Neural cell (in vitro differentiated cells): ENCODE results near the gene FBXO8. TPM values are rescaled to one million over a fixed set of nuclear protein-coding genes. Genes with fewer than 3 reads are reported as not detected.

Experiments
- H2AFZ ChIP-seq: fragments of 200-600, 300-800 bp; sonication (generic), shearing (Covaris generic); 2 replicates; pipeline ENCODE4 v1.6.0; 2014; ENCODE audit warnings: low read depth, mild to moderate bottlenecking, antibody characterized with exemption, low read length, moderate library complexity
- H3F3A ChIP-seq: fragments of 200-600 bp; shearing (Covaris generic); 2 replicates; pipeline ENCODE4 v1.6.1; 2016; ENCODE audit warnings: mild to moderate bottlenecking, moderate library complexity, mixed read lengths, antibody characterized with exemption, low read length; ENCODE audit not compliant: insufficient read depth, poor library complexity, severe bottlenecking
- H3K27ac ChIP-seq: fragments of 200-600, 300-800 bp; sonication (generic), shearing (Covaris generic); 2 replicates; pipeline ENCODE4 v1.5.1; 2014; ENCODE audit warnings: mild to moderate bottlenecking, low read length, moderate library complexity
- H3K27me3 ChIP-seq: fragments of 300-800, 200-600 bp; sonication (generic), shearing (Covaris generic); 2 replicates; pipeline ENCODE4 v1.6.0; 2014; ENCODE audit warnings: mild to moderate bottlenecking, low read depth, low read length, moderate library complexity; ENCODE audit not compliant: insufficient read depth
- H3K36me3 ChIP-seq: fragments of 300-800, 200-600 bp; sonication (generic), shearing (Covaris generic); 2 replicates; pipeline ENCODE4 v1.5.1; 2014; ENCODE audit warnings: mild to moderate bottlenecking, antibody characterized with exemption, low read length, moderate library complexity; ENCODE audit not compliant: insufficient read depth
- H3K4me2 ChIP-seq: fragments of 300-800, 200-600 bp; sonication (generic), shearing (Covaris generic); 2 replicates; pipeline ENCODE4 v1.6.0; 2014; ENCODE audit warnings: mild to moderate bottlenecking, low read length
- H3K4me3 ChIP-seq: fragments of 300-800, 200-600 bp; sonication (generic), shearing (Covaris generic); 2 replicates; pipeline ENCODE4 v1.5.1; 2014; ENCODE audit warnings: mild to moderate bottlenecking, low read length, moderate library complexity
- H3K79me2 ChIP-seq: fragments of 200-600 bp; shearing (Covaris generic); replicated peaks from 2 replicates; pipeline ENCODE4 v1.6.0; 2014; ENCODE audit warnings: mild to moderate bottlenecking, low read length, moderate library complexity; ENCODE audit not compliant: insufficient read depth
- H3K9ac ChIP-seq: fragments of 300-800, 200-600 bp; sonication (generic), shearing (Covaris generic); 2 replicates; pipeline ENCODE4 v1.6.1; 2016; ENCODE audit warnings: mild to moderate bottlenecking, low read length, mixed read lengths
- H3K9me2 ChIP-seq: fragments of 200-600 bp; shearing (Covaris generic); 2 replicates; pipeline ENCODE4 v1.6.1; 2016; ENCODE audit warnings: mild to moderate bottlenecking, low read length, mixed read lengths; ENCODE audit not compliant: insufficient read depth
- H3K9me3 ChIP-seq: fragments of 200-600, 300-800 bp; sonication (generic), shearing (Covaris generic); 2 replicates; pipeline ENCODE4 v1.6.1; 2016; ENCODE audit warnings: mild to moderate bottlenecking, mixed run types, low read length, moderate library complexity, mixed read lengths
- H4K20me1 ChIP-seq: fragments of 200-600 bp; shearing (Covaris generic); 2 replicates; pipeline ENCODE4 v1.6.1; 2016; ENCODE audit warnings: mild to moderate bottlenecking, mixed run types; ENCODE audit not compliant: insufficient read depth
- EP300 ChIP-seq: fragments of 450-650 bp; conservative IDR thresholded peaks from 2 replicates; pipeline ENCODE4 v1.6.1; 2014; ENCODE audit warnings: antibody characterized with exemption, mild to moderate bottlenecking, moderate library complexity; ENCODE audit not compliant: poor library complexity, severe bottlenecking
- EZH2 ChIP-seq: fragments of 200-600, 300-800 bp; shearing (Covaris generic), sonication (generic); IDR thresholded peaks from 2 replicates; pipeline ENCODE4 v1.6.1; 2014; ENCODE audit warnings: antibody characterized with exemption, low read length, borderline replicate concordance, mild to moderate bottlenecking; ENCODE audit not compliant: insufficient read depth, poor library complexity, severe bottlenecking
- MXI1 ChIP-seq: fragments of 450-650 bp; conservative IDR thresholded peaks from 2 replicates; pipeline ENCODE4 v1.6.1; 2014; ENCODE audit warnings: antibody characterized with exemption, mild to moderate bottlenecking; ENCODE audit not compliant: poor library complexity, severe bottlenecking
- POLR2AphosphoS5 ChIP-seq: IDR thresholded peaks from 2 replicates; pipeline ENCODE4 v1.6.1; 2012
- RAD21 ChIP-seq: fragments of 450-650 bp; conservative IDR thresholded peaks from 2 replicates; pipeline ENCODE4 v1.6.1; 2014; ENCODE audit warnings: antibody characterized with exemption, mild to moderate bottlenecking, moderate library complexity
- SMC3 ChIP-seq: fragments of 450-650 bp; conservative IDR thresholded peaks from 2 replicates; pipeline ENCODE4 v1.6.1; 2014; ENCODE audit warnings: antibody characterized with exemption, mild to moderate bottlenecking, moderate library complexity; ENCODE audit not compliant: poor library complexity
- TAF1 ChIP-seq: IDR thresholded peaks from 2 replicates; pipeline ENCODE4 v1.6.1; 2012; ENCODE audit warnings: low read depth
- polyA plus RNA-seq: library from polyadenylated mRNA; depleted of rRNA; stranded (reverse); fragments of >200 nt; gene quantifications from 2 replicates; pipeline ENCODE4 v1.2.3, GENCODE V29; 2014
- TF ChIP-seq, protein P1 (sequence below): fragments of 450-650 bp; IDR thresholded peaks from 2 replicates; pipeline ENCODE4 v1.5.1; 2014; ENCODE audit warnings: antibody characterized with exemption, mild to moderate bottlenecking, moderate library complexity; ENCODE audit not compliant: poor library complexity, severe bottlenecking
- TF ChIP-seq, protein P2 (sequence below): IDR thresholded peaks from 2 replicates; pipeline ENCODE4 v1.6.1; 2012; ENCODE audit warnings: borderline replicate concordance

Gene FBXO8
- polyA plus RNA-seq, 1 donor from 2014 or later = 29.3 TPM

DNA sequence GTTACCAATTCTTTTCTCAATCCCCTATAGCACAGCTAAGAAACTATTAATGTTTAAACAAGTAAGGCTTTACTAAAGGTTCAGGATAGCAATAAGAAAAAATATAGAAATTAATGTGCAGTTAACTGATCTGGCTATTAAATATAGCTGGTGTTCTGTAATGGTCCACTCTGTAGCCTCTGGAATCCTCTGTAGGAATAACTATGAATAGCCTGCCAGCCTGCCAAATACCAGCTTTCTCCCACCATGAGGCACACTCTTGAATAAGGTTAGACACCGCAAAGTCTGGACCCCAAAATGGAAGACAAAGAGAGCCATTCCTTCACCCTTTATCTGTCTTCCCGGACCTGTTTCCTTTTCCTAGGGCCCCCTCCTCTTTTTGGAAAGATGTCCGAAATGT, 30.8 kb upstream of the FBXO8 start:
- Histone ChIP-seq H2AFZ (no peak overlapping the region), H3K79me2 (no peaks in the 10 kb centered on the region), H4K20me1 (no peaks in the 10 kb centered on the region), H3K4me3 (no peak overlapping the region), H3K9ac (no peak overlapping the region), H3K27me3 (no peaks in the 10 kb centered on the region), H3K27ac (no peak overlapping the region), H3K9me2 (no peaks in the 10 kb centered on the region), H3K4me2 (no peak overlapping the region), H3K36me3 (no peaks in the 10 kb centered on the region), H3F3A (no peaks in the 10 kb centered on the region), H3K9me3 (no peaks in the 10 kb centered on the region)
- TF ChIP-seq SMC3 (no peak), EZH2 (no peak), EP300 (no peak), POLR2AphosphoS5 (no peak), RAD21 (no peak), MXI1 (no peak), TAF1 (no peak)
- TF ChIP-seq, protein P1, sequence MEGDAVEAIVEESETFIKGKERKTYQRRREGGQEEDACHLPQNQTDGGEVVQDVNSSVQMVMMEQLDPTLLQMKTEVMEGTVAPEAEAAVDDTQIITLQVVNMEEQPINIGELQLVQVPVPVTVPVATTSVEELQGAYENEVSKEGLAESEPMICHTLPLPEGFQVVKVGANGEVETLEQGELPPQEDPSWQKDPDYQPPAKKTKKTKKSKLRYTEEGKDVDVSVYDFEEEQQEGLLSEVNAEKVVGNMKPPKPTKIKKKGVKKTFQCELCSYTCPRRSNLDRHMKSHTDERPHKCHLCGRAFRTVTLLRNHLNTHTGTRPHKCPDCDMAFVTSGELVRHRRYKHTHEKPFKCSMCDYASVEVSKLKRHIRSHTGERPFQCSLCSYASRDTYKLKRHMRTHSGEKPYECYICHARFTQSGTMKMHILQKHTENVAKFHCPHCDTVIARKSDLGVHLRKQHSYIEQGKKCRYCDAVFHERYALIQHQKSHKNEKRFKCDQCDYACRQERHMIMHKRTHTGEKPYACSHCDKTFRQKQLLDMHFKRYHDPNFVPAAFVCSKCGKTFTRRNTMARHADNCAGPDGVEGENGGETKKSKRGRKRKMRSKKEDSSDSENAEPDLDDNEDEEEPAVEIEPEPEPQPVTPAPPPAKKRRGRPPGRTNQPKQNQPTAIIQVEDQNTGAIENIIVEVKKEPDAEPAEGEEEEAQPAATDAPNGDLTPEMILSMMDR = no peak
- TF ChIP-seq, protein P2, sequence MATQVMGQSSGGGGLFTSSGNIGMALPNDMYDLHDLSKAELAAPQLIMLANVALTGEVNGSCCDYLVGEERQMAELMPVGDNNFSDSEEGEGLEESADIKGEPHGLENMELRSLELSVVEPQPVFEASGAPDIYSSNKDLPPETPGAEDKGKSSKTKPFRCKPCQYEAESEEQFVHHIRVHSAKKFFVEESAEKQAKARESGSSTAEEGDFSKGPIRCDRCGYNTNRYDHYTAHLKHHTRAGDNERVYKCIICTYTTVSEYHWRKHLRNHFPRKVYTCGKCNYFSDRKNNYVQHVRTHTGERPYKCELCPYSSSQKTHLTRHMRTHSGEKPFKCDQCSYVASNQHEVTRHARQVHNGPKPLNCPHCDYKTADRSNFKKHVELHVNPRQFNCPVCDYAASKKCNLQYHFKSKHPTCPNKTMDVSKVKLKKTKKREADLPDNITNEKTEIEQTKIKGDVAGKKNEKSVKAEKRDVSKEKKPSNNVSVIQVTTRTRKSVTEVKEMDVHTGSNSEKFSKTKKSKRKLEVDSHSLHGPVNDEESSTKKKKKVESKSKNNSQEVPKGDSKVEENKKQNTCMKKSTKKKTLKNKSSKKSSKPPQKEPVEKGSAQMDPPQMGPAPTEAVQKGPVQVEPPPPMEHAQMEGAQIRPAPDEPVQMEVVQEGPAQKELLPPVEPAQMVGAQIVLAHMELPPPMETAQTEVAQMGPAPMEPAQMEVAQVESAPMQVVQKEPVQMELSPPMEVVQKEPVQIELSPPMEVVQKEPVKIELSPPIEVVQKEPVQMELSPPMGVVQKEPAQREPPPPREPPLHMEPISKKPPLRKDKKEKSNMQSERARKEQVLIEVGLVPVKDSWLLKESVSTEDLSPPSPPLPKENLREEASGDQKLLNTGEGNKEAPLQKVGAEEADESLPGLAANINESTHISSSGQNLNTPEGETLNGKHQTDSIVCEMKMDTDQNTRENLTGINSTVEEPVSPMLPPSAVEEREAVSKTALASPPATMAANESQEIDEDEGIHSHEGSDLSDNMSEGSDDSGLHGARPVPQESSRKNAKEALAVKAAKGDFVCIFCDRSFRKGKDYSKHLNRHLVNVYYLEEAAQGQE = no peak

DNA sequence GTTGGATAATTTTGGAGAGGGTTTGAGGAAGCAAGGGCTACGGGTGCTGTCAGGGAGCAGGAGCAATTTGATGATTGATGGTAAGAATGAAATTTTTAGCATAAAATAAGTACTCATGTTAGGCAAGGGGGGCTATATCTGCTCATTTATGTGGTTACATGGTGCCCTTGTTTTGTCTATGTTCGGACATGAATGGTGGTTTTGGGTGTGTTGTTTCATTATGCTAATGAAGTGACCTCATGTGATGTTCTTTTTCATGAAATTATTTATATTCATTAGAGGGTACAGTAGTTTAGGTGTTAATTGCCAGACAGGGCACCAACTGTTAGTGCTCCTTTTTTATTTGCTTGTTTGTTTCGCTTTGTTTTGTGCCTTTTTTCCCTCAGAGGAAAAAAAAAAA, 29.5 kb upstream of the FBXO8 start:
- H3K4me3 ChIP-seq = no peak overlapping the region
- H3K36me3 ChIP-seq = no peaks in the 10 kb centered on the region
- H4K20me1 ChIP-seq = no peaks in the 10 kb centered on the region
- no peak overlapping the region for H3K4me2 ChIP-seq
- H3K9me2 ChIP-seq = no peaks in the 10 kb centered on the region
- H3K79me2 ChIP-seq = no peaks in the 10 kb centered on the region
- no peaks in the 10 kb centered on the region for H3K9me3 ChIP-seq
- no peaks in the 10 kb centered on the region for H3K27me3 ChIP-seq
- no peaks in the 10 kb centered on the region for H3F3A ChIP-seq
- TF ChIP-seq SMC3 (no peak), EZH2 (no peak), TAF1 (no peak), RAD21 (no peak), EP300 (no peak), POLR2AphosphoS5 (no peak), MXI1 (no peak)
- TF ChIP-seq, protein P2 = no peak
- TF ChIP-seq, protein P1 = no peak
- H2AFZ ChIP-seq = no peak overlapping the region
- H3K9ac ChIP-seq = no peak overlapping the region
- H3K27ac ChIP-seq = no peak overlapping the region
